Measurements from ENCODE around the gene C1orf21.

Gene C1orf21

GRCh38 chr1:184455786-184456185, 69.0 kb downstream of the C1orf21 start:
- TF ChIP-seq CTCF (IDR thresholded peaks at IDR 0.05; ENCODE audit: low read length, missing control alignments): no peak
- H3K4me3 ChIP-seq (replicated peaks; ENCODE audit: low read depth, low read length): no peak overlapping the region
- no peak for DNase-seq (ENCODE audit: low read depth)

- no peak overlapping the region for H3K4me3 ChIP-seq (replicated peaks; ENCODE audit: low read depth, low read length)
- DNase-seq (ENCODE audit: low read depth): no peak
- TF ChIP-seq CTCF (IDR thresholded peaks at IDR 0.05; ENCODE audit: low read length, missing control alignments): no peak
Measured at GRCh38 chr1:184456189-184456588, 69.4 kb downstream of the C1orf21 start.

- H3K4me3 ChIP-seq (replicated peaks; ENCODE audit: low read depth, low read length): no peak overlapping the region
- TF ChIP-seq CTCF (IDR thresholded peaks at IDR 0.05; ENCODE audit: low read length, missing control alignments): no peak
- DNase-seq (ENCODE audit: low read depth): peak; percentile 18
Measured at GRCh38 chr1:184457500-184457899, 70.7 kb downstream of the C1orf21 start.

GRCh38 chr1:184461321-184461720, 74.5 kb downstream of the C1orf21 start:
- no peak for TF ChIP-seq CTCF (IDR thresholded peaks at IDR 0.05; ENCODE audit: low read length, missing control alignments)
- DNase-seq (ENCODE audit: low read depth): no peak
- H3K4me3 ChIP-seq (replicated peaks; ENCODE audit: low read depth, low read length): no peak overlapping the region

- no peak for TF ChIP-seq CTCF (IDR thresholded peaks at IDR 0.05; ENCODE audit: low read length, missing control alignments)
Measured at GRCh38 chr1:184462155-184462554, 75.3 kb downstream of the C1orf21 start.

GRCh38 chr1:184462990-184463389, 76.2 kb downstream of the C1orf21 start:
- no peak overlapping the region for H3K4me3 ChIP-seq (replicated peaks; ENCODE audit: low read depth, low read length)
- DNase-seq (ENCODE audit: low read depth): no peak
- TF ChIP-seq CTCF (IDR thresholded peaks at IDR 0.05; ENCODE audit: low read length, missing control alignments): no peak

More at GRCh38 chr1:184462155-184462554, 75.3 kb downstream of the C1orf21 start:
- DNase-seq (ENCODE audit: low read depth): no peak
- no peak overlapping the region for H3K4me3 ChIP-seq (replicated peaks; ENCODE audit: low read depth, low read length)

- no peak overlapping the region for H3K4me3 ChIP-seq (replicated peaks; ENCODE audit: low read depth, low read length)
- TF ChIP-seq CTCF (IDR thresholded peaks at IDR 0.05; ENCODE audit: low read length, missing control alignments): no peak
- DNase-seq (ENCODE audit: low read depth): no peak
Measured at GRCh38 chr1:184463680-184464079, 76.9 kb downstream of the C1orf21 start.
